H1 (cell line): Measurements from ENCODE around the gene SSTR5. TPM values are rescaled to one million over a fixed set of nuclear protein-coding genes. Genes with fewer than 3 reads are reported as not detected.

Source experiments
- CTCF ChIA-PET: fragments of 300-600 bp; sonication (Branson Sonifier 250); formaldehyde crosslinking; loops from one replicate; lab custom pipeline; 2021; ENCODE audit not compliant: partially characterized antibody; lab: Charles Lee
- POLR2A ChIA-PET: fragments of 300-600 bp; sonication (Branson Sonifier 250); formaldehyde crosslinking; loops from one replicate; lab custom pipeline; 2021; ENCODE audit warnings: inconsistent platforms; ENCODE audit not compliant: partially characterized antibody; lab: Charles Lee
- DNase-seq, 2 experiments: peaks; one replicate each; pipeline versions ENCODE4 v3.0.0 to v3.0.0-alpha.2; 2010 to 2022; ENCODE audit warnings: low spot score in 2 of 2, low read depth in 1 of 2, mixed read lengths in 1 of 2
- FAIRE-seq: peaks from 2 replicates; lab custom pipeline; 2011; peaks lifted over from hg19 to GRCh38; lab: Jason Lieb, UNC
- H2AFZ ChIP-seq: 2 replicates; pipeline ENCODE4 v1.8.1; 2012; ENCODE audit warnings: low read length, inconsistent platforms
- H2AK5ac ChIP-seq: 2 replicates; pipeline ENCODE4 v1.6.1; 2013; ENCODE audit warnings: low read depth, low read length
- H2BK120ac ChIP-seq: replicated peaks from 2 replicates; pipeline ENCODE3; 2013; ENCODE audit warnings: low read depth, low read length, inconsistent platforms
- H2BK12ac ChIP-seq: 2 replicates; pipeline ENCODE4 v1.6.1; 2013; ENCODE audit warnings: low read depth, low read length
- H2BK15ac ChIP-seq: 2 replicates; pipeline ENCODE4 v1.6.1; 2013; ENCODE audit warnings: low read length
- H2BK20ac ChIP-seq: 2 replicates; pipeline ENCODE4 v1.6.1; 2013; ENCODE audit warnings: low read length
- H2BK5ac ChIP-seq: 2 replicates; pipeline ENCODE4 v1.6.1; 2013; ENCODE audit warnings: low read depth, low read length
- H3K14ac ChIP-seq: 2 replicates; pipeline ENCODE4 v1.6.1; 2013; ENCODE audit warnings: inconsistent platforms; ENCODE audit not compliant: insufficient read length
- H3K18ac ChIP-seq: 2 replicates; pipeline ENCODE4 v1.6.1; 2013; ENCODE audit warnings: low read length; ENCODE audit errors: extremely low read depth
- H3K23ac ChIP-seq: 2 replicates; pipeline ENCODE4 v1.6.1; 2013; ENCODE audit warnings: inconsistent platforms; ENCODE audit not compliant: insufficient read length
- H3K23me2 ChIP-seq: 2 replicates; pipeline ENCODE4 v1.6.1; 2013; ENCODE audit warnings: low read depth, low read length
- H3K27ac ChIP-seq: 2 replicates; pipeline ENCODE4 v1.6.1; 2011; ENCODE audit warnings: low read depth, low read length, inconsistent platforms
- H3K27me3 ChIP-seq, 4 experiments: replicated peaks in 1 of 4; 1 replicate in 1 of 4; 2 replicates in 3 of 4; pipeline versions ENCODE4 v1.6.1 to v1.8.1; 2011 to 2013; ENCODE audit warnings: low read length in 3 of 4, mild to moderate bottlenecking in 3 of 4, inconsistent platforms in 2 of 4, mixed read lengths in 2 of 4, moderate library complexity in 1 of 4; ENCODE audit not compliant: control insufficient read depth in 3 of 4, insufficient read depth in 3 of 4; ENCODE audit errors: extremely low read depth in 1 of 4
- H3K36me3 ChIP-seq, 4 experiments: 2 replicates each; pipeline versions ENCODE4 v1.6.1 to v1.8.1; 2011 to 2013; ENCODE audit warnings: mild to moderate bottlenecking in 4 of 4, low read length in 3 of 4, moderate library complexity in 2 of 4, control low read depth in 1 of 4, inconsistent platforms in 1 of 4; ENCODE audit not compliant: insufficient read depth in 4 of 4, control insufficient read depth in 2 of 4
- H3K4ac ChIP-seq: replicated peaks from 2 replicates; pipeline ENCODE3; 2013; ENCODE audit warnings: low read length, low read depth, mixed read lengths, inconsistent platforms; ENCODE audit not compliant: insufficient read length
- H3K4me1 ChIP-seq, 4 experiments: replicated peaks in 1 of 4; 1 replicate in 1 of 4; 2 replicates in 3 of 4; pipeline versions ENCODE4 v1.6.1 to v1.8.1; 2011 to 2013; ENCODE audit warnings: low read length in 3 of 4, inconsistent platforms in 2 of 4, mixed read lengths in 1 of 4; ENCODE audit not compliant: insufficient read depth in 4 of 4, control insufficient read depth in 3 of 4
- H3K4me2 ChIP-seq, 2 experiments: 2 replicates each; pipeline versions ENCODE4 v1.6.1 to v1.8.1; 2011 to 2013; ENCODE audit warnings: low read depth in 2 of 2, low read length in 2 of 2, control low read depth in 1 of 2, inconsistent platforms in 1 of 2, mild to moderate bottlenecking in 1 of 2; ENCODE audit not compliant: insufficient read depth in 1 of 2
- H3K4me3 ChIP-seq, 4 experiments: fragments of 200-600, 300-600 bp in 1 of 4; sonication (generic), shearing (Covaris generic), sonication (Bioruptor Twin) in 1 of 4; 2 replicates each; pipeline versions ENCODE4 v1.5.1 to v1.8.1; 2011 to 2016; ENCODE audit warnings: low read length in 4 of 4, low read depth in 3 of 4, control low read depth in 2 of 4, inconsistent platforms in 2 of 4, mild to moderate bottlenecking in 2 of 4, mixed read lengths in 1 of 4, moderate library complexity in 1 of 4; ENCODE audit not compliant: insufficient read depth in 2 of 4; ENCODE audit errors: extremely low read depth in 1 of 4
- H3K56ac ChIP-seq: replicated peaks from 2 replicates; pipeline ENCODE3; 2013; ENCODE audit warnings: low read depth, mild to moderate bottlenecking, mixed read lengths, low read length, inconsistent platforms; ENCODE audit not compliant: insufficient read length
- H3K79me1 ChIP-seq: 2 replicates; pipeline ENCODE4 v1.6.1; 2013; ENCODE audit warnings: low read depth, low read length, control low read depth
- H3K79me2 ChIP-seq, 2 experiments: 2 replicates each; pipeline versions ENCODE4 v1.6.1 to v1.8.1; 2012 to 2013; ENCODE audit warnings: low read length in 2 of 2, mild to moderate bottlenecking in 2 of 2, inconsistent platforms in 1 of 2; ENCODE audit not compliant: insufficient read depth in 2 of 2, control insufficient read depth in 1 of 2
- H3K9ac ChIP-seq, 4 experiments: replicated peaks in 1 of 4; 1 replicate in 1 of 4; 2 replicates in 3 of 4; pipeline versions ENCODE4 v1.6.1 to v1.8.1; 2011 to 2013; ENCODE audit warnings: low read depth in 3 of 4, low read length in 3 of 4, control low read depth in 2 of 4, mild to moderate bottlenecking in 2 of 4, moderate library complexity in 2 of 4, inconsistent platforms in 1 of 4; ENCODE audit errors: extremely low read depth in 1 of 4
- H3K9me3 ChIP-seq, 2 experiments: 2 replicates each; pipeline versions ENCODE4 v1.6.1 to v1.8.1; 2012 to 2013; ENCODE audit warnings: mild to moderate bottlenecking in 2 of 2, moderate library complexity in 2 of 2, control low read depth in 1 of 2, inconsistent platforms in 1 of 2, low read depth in 1 of 2, low read length in 1 of 2, mixed read lengths in 1 of 2; ENCODE audit not compliant: insufficient read depth in 2 of 2
- H4K20me1 ChIP-seq, 2 experiments: replicated peaks in 1 of 2; 2 replicates each; pipeline versions ENCODE3 to v1.8.1; 2011 to 2013; ENCODE audit warnings: inconsistent platforms in 2 of 2, low read length in 2 of 2, mild to moderate bottlenecking in 1 of 2; ENCODE audit not compliant: insufficient read depth in 2 of 2, control insufficient read depth in 1 of 2
- H4K5ac ChIP-seq: 2 replicates; pipeline ENCODE4 v1.6.1; 2013; ENCODE audit warnings: low read length, low read depth, mixed read lengths, inconsistent platforms; ENCODE audit not compliant: insufficient read length
- H4K8ac ChIP-seq: 2 replicates; pipeline ENCODE4 v1.8.0; 2013; ENCODE audit warnings: mild to moderate bottlenecking, moderate library complexity, low read length, inconsistent platforms; ENCODE audit not compliant: insufficient read depth; ENCODE audit errors: extremely low read depth
- H4K91ac ChIP-seq: replicated peaks from 2 replicates; pipeline ENCODE3; 2013; ENCODE audit warnings: low read length, mixed read lengths, inconsistent platforms; ENCODE audit not compliant: insufficient read length
- GABPA ChIP-seq: IDR thresholded peaks from 2 replicates; pipeline ENCODE4 v1.6.1; 2011; ENCODE audit warnings: mild to moderate bottlenecking, low read length, moderate library complexity, borderline replicate concordance; ENCODE audit not compliant: insufficient read depth
- JUN ChIP-seq: IDR thresholded peaks from 2 replicates; pipeline ENCODE4 v1.6.1; 2011; ENCODE audit warnings: low read depth, mild to moderate bottlenecking, improper control_type of control experiment, low read length
- WGBS, 2 experiments: shearing (Covaris generic) in 1 of 2; methylation state at CpG; one replicate each; pipeline versions ENCODE4 v1.1.6 to v1.1.7; 2013 to 2015; ENCODE audit warnings: low lambda C conversion rate in 2 of 2, mixed read lengths in 2 of 2, inconsistent platforms in 1 of 2, low coverage in 1 of 2, missing lambda C conversion rate in 1 of 2; ENCODE audit not compliant: insufficient replicate concordance in 2 of 2, insufficient coverage in 1 of 2, insufficient read length in 1 of 2; ENCODE audit errors: extremely low coverage in 1 of 2, missing lambda C conversion rate in 1 of 2; 5-methylcytosine and 5-hydroxymethylcytosine counted together
- polyA plus RNA-seq, 7 experiments: library from polyadenylated mRNA; depleted of rRNA in 3 of 7; stranded (reverse) in 5 of 7; unstranded in 2 of 7; fragments of >200 nt in 5 of 7; fragments of 200-250 nt in 2 of 7; gene quantifications; 1 replicate in 5 of 7; 2 replicates in 1 of 7; 4 replicates in 1 of 7; pipeline versions ENCODE4 v1.2.1 to v1.2.3, GENCODE V29; 2011 to 2013; ENCODE audit warnings: missing spikeins in 2 of 7, mixed read lengths in 2 of 7
- total RNA-seq: library from RNA; stranded (reverse); fragmentation: NEBNext Ultra II Directional; extraction: Animal tissue kit (Norgen Biotek cat#: 25700); gene quantifications from 2 replicates; pipeline ENCODE4 v1.2.1, GENCODE V29; 2021

SSTR5 gene
- total and polyA plus RNA-seq, 2 of the 8 experiments (the other 6 are each of a cell fraction or from before 2014, with no cell fraction given): 0.56 to 0.60 TPM

DNA sequence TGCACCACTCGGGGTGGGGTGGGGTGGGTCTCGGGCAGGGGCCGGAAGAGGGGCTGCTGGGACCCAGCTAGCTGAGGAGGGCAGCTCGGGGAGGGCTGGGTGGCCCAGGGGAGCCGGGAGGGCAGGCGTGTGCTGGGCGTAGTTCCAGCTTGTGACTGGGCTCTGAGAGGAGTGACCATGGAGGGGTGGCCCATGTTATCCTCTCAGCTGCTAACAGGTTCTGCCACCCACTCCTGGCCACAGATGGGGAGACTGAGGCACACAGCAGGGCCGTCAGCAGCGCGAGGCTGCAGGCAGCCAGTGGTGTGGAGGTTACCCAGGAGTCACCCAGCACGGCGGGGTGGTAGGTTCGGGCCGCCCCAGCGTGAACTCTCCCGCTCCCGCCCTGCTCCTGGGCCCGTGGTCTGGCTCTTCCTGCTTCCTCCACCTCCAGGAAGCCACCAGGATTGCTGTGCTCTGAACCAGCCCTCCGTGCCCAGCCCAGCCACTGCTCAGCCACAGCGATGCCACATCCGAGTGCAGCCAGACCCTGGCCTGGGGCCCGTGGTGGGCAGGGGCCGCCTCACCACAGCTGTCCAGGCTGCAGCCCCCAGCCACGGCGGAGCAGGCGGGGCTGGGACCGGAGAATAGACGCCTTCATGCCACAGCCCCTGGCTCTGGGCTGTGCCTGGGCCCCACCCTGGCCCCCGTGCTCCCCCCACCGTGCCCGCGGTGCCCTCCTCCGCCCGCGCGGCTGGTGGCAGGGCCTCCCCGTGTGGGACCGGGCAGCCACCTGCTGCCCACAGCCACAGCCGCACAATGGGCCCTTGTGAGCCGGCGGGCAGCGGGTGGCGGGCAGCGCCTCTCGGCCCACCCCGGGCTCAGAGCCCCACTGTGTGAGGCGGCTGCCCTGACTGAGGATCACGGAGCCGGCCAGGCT, 26.3 kb upstream of the SSTR5 start:
- Histone ChIP-seq H3K18ac (no peak overlapping the region), H2BK20ac (no peak overlapping the region), H3K9me3 (peaks cover 0 to 4% of the 10 kb centered on the region in 2 experiments; a peak in 2 of 4 replicates), H3K4ac (no peak overlapping the region), H3K79me2 (no peaks in the 10 kb centered on the region), H3K9ac (no peak overlapping the region), H2AFZ (no peak overlapping the region), H3K27me3 (peaks cover 0 to 2% (median 0%) of the 10 kb centered on the region in 4 experiments; a peak in 2 of 7 replicates), H3K4me1 (peaks cover 0 to 10% (median 5%) of the 10 kb centered on the region in 4 experiments; a peak in 6 of 7 replicates), H2BK12ac (no peak overlapping the region), H4K5ac (no peak overlapping the region), H3K4me3 (no peak overlapping the region), H2BK15ac (no peak overlapping the region), H3K36me3 (no peaks in the 10 kb centered on the region), H3K27ac (no peak overlapping the region), H2BK5ac (no peak overlapping the region), H3K4me2 (no peak overlapping the region), H4K8ac (0 out of 2 replicates have a peak overlapping the region, but pooled peaks have one; percentile 51), H2AK5ac (no peak overlapping the region), H2BK120ac (no peak overlapping the region), H4K91ac (no peak overlapping the region), H3K23ac (no peak overlapping the region), H3K23me2 (no peaks in the 10 kb centered on the region), H3K14ac (no peak overlapping the region)
- CTCF ChIA-PET: interaction anchor here (1.7 kb wide), 1 partner anchor 12 kb away, joined by 6 read pairs; no protein-coding TSS in a partner anchor
- DNase-seq (no peak), FAIRE-seq (no peak)
- WGBS, 2 experiments: 96% methylated on average over 30 of the region's 49 CpGs; no CpG with 5 or more reads in 1 of the 2 experiments
- TF ChIP-seq JUN (no peak), GABPA (0 out of 2 replicates have a peak, but pooled peaks have one; percentile 24)
- TF ChIP-seq, all 59 proteins: peak for 1
- Histone ChIP-seq H3K79me1 (no peaks in the 10 kb centered on the region), H3K56ac (no peak overlapping the region), H4K20me1 (no peaks in the 10 kb centered on the region)
- POLR2A ChIA-PET: no interaction called here
